SK-N-SH (cell line): ENCODE data around the gene SDHA. TPM values are rescaled to one million over a fixed set of nuclear protein-coding genes. Genes with fewer than 3 reads are reported as not detected.
A peak's percentile ranks its signal among the peaks of the same experiment; 100 is the strongest.
"Not testable (repeated sequence)": the region's sequence is repeated elsewhere in the genome, so short reads cannot be mapped to it uniquely, and the experiment has no call there.

ENCODE experiments used
- CTCF ChIA-PET: fragments of 300-600, 350-600 bp; formaldehyde crosslinking; extraction: SDS; loops from one replicate; lab custom pipeline; 2021; lab: Yijun Ruan, JAX
- POLR2A ChIA-PET: fragments of 350-600 bp; sonication (Branson Sonifier 250); formaldehyde crosslinking; extraction: SDS; loops from one replicate; lab custom pipeline; 2020; ENCODE audit warnings: antibody characterized with exemption, inconsistent platforms; lab: Yijun Ruan, JAX
- DNase-seq: peaks from one replicate; pipeline ENCODE4 v3.0.0; 2012
- H2AFZ ChIP-seq: fragments of 200-600 bp; sonication (generic); 2 replicates; pipeline ENCODE4 v1.8.1; 2016; ENCODE audit warnings: antibody characterized with exemption, mild to moderate bottlenecking, low read depth
- H3F3A ChIP-seq: fragments of 200-600 bp; sonication (generic); replicated peaks from 2 replicates; pipeline ENCODE3; 2016; ENCODE audit warnings: antibody characterized with exemption, mild to moderate bottlenecking; ENCODE audit not compliant: insufficient read depth
- H3K27ac ChIP-seq, 2 experiments: fragments of 200-500 bp in 1 of 2; fragments of 200-600 bp in 1 of 2; sonication (Bioruptor generic) in 1 of 2; sonication (generic), shearing (Covaris generic) in 1 of 2; 2 replicates each; pipeline versions ENCODE4 v1.5.1 to v1.6.1; 2014 to 2016; ENCODE audit warnings: low read depth in 2 of 2, inconsistent platforms in 1 of 2, low read length in 1 of 2, mild to moderate bottlenecking in 1 of 2, mixed read lengths in 1 of 2
- H3K27me3 ChIP-seq: fragments of 200-600 bp; sonication (generic), shearing (Covaris generic); 2 replicates; pipeline ENCODE4 v1.6.1; 2016; ENCODE audit warnings: mixed run types; ENCODE audit not compliant: insufficient read depth
- H3K36me3 ChIP-seq, 2 experiments: fragments of 200-500 bp in 1 of 2; fragments of 200-600 bp in 1 of 2; sonication (Bioruptor generic) in 1 of 2; sonication (generic) in 1 of 2; replicated peaks in 1 of 2; 2 replicates each; pipeline versions ENCODE3 to v1.5.1; 2014 to 2016; ENCODE audit warnings: low read length in 1 of 2, mild to moderate bottlenecking in 1 of 2; ENCODE audit not compliant: insufficient read depth in 2 of 2, control insufficient read depth in 1 of 2
- H3K4me1 ChIP-seq, 2 experiments: fragments of 200-500 bp in 1 of 2; fragments of 200-600 bp in 1 of 2; sonication (Bioruptor generic) in 1 of 2; sonication (generic), shearing (Covaris generic) in 1 of 2; 2 replicates each; pipeline versions ENCODE4 v1.5.1 to v1.6.1; 2014 to 2016; ENCODE audit warnings: low read depth in 1 of 2, low read length in 1 of 2, mixed run types in 1 of 2; ENCODE audit not compliant: insufficient read depth in 2 of 2, control insufficient read depth in 1 of 2
- H3K4me2 ChIP-seq: fragments of 200-600 bp; sonication (generic), shearing (Covaris generic); 2 replicates; pipeline ENCODE4 v1.6.1; 2017; ENCODE audit warnings: mixed run types
- H3K4me3 ChIP-seq, 2 experiments: fragments of 200-500 bp in 1 of 2; fragments of 200-600 bp in 1 of 2; sonication (Bioruptor generic) in 1 of 2; sonication (generic), shearing (Covaris generic) in 1 of 2; 2 replicates each; pipeline versions ENCODE4 v1.5.1 to v1.8.1; 2014 to 2016; ENCODE audit warnings: low read depth in 2 of 2, inconsistent platforms in 1 of 2, low read length in 1 of 2, mild to moderate bottlenecking in 1 of 2, mixed read lengths in 1 of 2, moderate library complexity in 1 of 2
- H3K79me2 ChIP-seq: fragments of 200-600 bp; sonication (generic); 2 replicates; pipeline ENCODE4 v1.8.1; 2017; ENCODE audit warnings: mild to moderate bottlenecking; ENCODE audit not compliant: insufficient read depth
- H3K9ac ChIP-seq: fragments of 200-600 bp; sonication (generic); 2 replicates; pipeline ENCODE4 v1.6.1; 2017; ENCODE audit warnings: mixed run types
- H3K9me2 ChIP-seq: fragments of 200-600 bp; sonication (generic); 2 replicates; pipeline ENCODE4 v1.6.1; 2017; ENCODE audit warnings: mixed run types
- H3K9me3 ChIP-seq: fragments of 200-600 bp; sonication (generic); 2 replicates; pipeline ENCODE4 v1.6.1; 2017; ENCODE audit warnings: mixed run types, mild to moderate bottlenecking, moderate library complexity
- H4K20me1 ChIP-seq: fragments of 200-600 bp; sonication (generic); 2 replicates; pipeline ENCODE4 v1.6.1; 2017; ENCODE audit warnings: mild to moderate bottlenecking, mixed run types; ENCODE audit not compliant: insufficient read depth
- EP300 ChIP-seq, 2 experiments: IDR thresholded peaks; 2 replicates each; pipeline versions ENCODE4 v1.4.0 to v1.6.1; 2012; ENCODE audit warnings: borderline replicate concordance in 1 of 2, low read depth in 1 of 2, low read length in 1 of 2
- EZH2phosphoT487 ChIP-seq: fragments of 200-600 bp; sonication (generic); IDR thresholded peaks from 2 replicates; pipeline ENCODE4 v1.6.1; 2017; ENCODE audit warnings: low read depth, mixed run types, mild to moderate bottlenecking, antibody characterized with exemption, moderate library complexity, borderline replicate concordance
- FOSL2 ChIP-seq: IDR thresholded peaks from 2 replicates; pipeline ENCODE4 v1.4.0; 2012; ENCODE audit warnings: low read depth, mild to moderate bottlenecking, moderate library complexity, borderline replicate concordance
- GABPA ChIP-seq: IDR thresholded peaks from 2 replicates; pipeline ENCODE4 v1.4.0; 2012; ENCODE audit warnings: low read depth, mild to moderate bottlenecking
- MXI1 ChIP-seq: IDR thresholded peaks from 2 replicates; pipeline ENCODE4 v1.6.1; 2012; ENCODE audit warnings: mild to moderate bottlenecking, low read depth, low read length, improper control_type of control experiment
- NFIC ChIP-seq: IDR thresholded peaks from 2 replicates; pipeline ENCODE4 v1.4.0; 2012; ENCODE audit warnings: borderline replicate concordance
- RAD21 ChIP-seq: IDR thresholded peaks from 2 replicates; pipeline ENCODE4 v1.6.1; 2012; ENCODE audit warnings: mild to moderate bottlenecking, low read length
- TAF1 ChIP-seq: IDR thresholded peaks from 2 replicates; pipeline ENCODE4 v1.6.1; 2012; ENCODE audit warnings: low read depth, mild to moderate bottlenecking, low read length, moderate library complexity, borderline replicate concordance
- WGBS: methylation state at CpG from one replicate; pipeline ENCODE4 v1.1.6; 2017; ENCODE audit warnings: low lambda C conversion rate; 5-methylcytosine and 5-hydroxymethylcytosine counted together
- polyA plus RNA-seq, 3 experiments: library from polyadenylated mRNA; depleted of rRNA; stranded (reverse); fragments of >200 nt; gene quantifications; 2 replicates each; pipeline ENCODE4 v1.2.3, GENCODE V29; 2012
- TF ChIP-seq, protein P1 (sequence below): fragments of 150-350 bp; IDR thresholded peaks from 2 replicates; pipeline ENCODE4 v1.6.1; 2016; ENCODE audit warnings: mild to moderate bottlenecking, low read depth, low read length

SDHA gene
- polyA plus RNA-seq, 1 of the 3 experiments (the other 2 are of a cell fraction) = 106 TPM

DNA sequence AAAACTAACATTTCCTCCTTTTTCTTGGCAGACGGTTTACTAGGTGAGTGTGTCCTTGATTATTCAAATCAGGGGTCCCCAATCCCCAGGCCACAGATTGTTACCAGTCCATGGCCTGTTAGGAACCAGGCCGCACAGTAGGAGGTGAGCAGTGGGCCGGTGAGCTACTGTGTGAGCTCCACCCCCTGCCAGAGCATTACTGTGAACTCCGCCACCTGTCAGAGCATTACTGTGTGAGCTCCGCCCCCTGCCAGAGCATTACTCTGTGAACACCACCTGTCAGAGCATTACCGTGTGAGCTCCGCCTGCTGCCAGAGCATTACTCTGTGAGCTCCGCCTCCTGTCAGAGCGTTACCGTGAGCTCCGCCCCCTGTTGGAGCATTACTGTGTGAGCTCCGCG, 39.0 kb downstream of the SDHA start:
- Histone ChIP-seq H3F3A (peaks cover 21% of the 10 kb centered on the region), H3K9me2 (no peaks in the 10 kb centered on the region), H3K4me2 (no peak overlapping the region), H3K4me3 (no peak overlapping the region), H2AFZ (no peak overlapping the region), H3K36me3 (peaks cover 15 to 29% of the 10 kb centered on the region in 2 experiments), H3K4me1 (peaks cover 3 to 8% of the 10 kb centered on the region in 2 experiments; a peak in 2 of 4 replicates), H3K79me2 (peaks cover 8% of the 10 kb centered on the region; the same call in 1 of the 2 replicates), H3K27me3 (no peaks in the 10 kb centered on the region), H3K27ac (no peak overlapping the region), H3K9me3 (no peaks in the 10 kb centered on the region), H3K9ac (no peak overlapping the region), H4K20me1 (no peaks in the 10 kb centered on the region)
- DNase-seq = no peak
- TF ChIP-seq RAD21 (no peak), GABPA (no peak), MXI1 (no peak), EZH2phosphoT487 (no peak), FOSL2 (no peak), EP300 (IDR thresholded peaks at IDR 0.05; ENCODE audit: borderline replicate concordance in 1 of 2, low read depth in 1 of 2, low read length in 1 of 2) (no peak)
- TF ChIP-seq, protein P1, sequence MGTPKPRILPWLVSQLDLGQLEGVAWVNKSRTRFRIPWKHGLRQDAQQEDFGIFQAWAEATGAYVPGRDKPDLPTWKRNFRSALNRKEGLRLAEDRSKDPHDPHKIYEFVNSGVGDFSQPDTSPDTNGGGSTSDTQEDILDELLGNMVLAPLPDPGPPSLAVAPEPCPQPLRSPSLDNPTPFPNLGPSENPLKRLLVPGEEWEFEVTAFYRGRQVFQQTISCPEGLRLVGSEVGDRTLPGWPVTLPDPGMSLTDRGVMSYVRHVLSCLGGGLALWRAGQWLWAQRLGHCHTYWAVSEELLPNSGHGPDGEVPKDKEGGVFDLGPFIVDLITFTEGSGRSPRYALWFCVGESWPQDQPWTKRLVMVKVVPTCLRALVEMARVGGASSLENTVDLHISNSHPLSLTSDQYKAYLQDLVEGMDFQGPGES = no peak
- CTCF ChIA-PET = no interaction called here
- POLR2A ChIA-PET = no interaction called here
- WGBS = 99% methylated on average over 11 of the region's 13 CpGs

DNA sequence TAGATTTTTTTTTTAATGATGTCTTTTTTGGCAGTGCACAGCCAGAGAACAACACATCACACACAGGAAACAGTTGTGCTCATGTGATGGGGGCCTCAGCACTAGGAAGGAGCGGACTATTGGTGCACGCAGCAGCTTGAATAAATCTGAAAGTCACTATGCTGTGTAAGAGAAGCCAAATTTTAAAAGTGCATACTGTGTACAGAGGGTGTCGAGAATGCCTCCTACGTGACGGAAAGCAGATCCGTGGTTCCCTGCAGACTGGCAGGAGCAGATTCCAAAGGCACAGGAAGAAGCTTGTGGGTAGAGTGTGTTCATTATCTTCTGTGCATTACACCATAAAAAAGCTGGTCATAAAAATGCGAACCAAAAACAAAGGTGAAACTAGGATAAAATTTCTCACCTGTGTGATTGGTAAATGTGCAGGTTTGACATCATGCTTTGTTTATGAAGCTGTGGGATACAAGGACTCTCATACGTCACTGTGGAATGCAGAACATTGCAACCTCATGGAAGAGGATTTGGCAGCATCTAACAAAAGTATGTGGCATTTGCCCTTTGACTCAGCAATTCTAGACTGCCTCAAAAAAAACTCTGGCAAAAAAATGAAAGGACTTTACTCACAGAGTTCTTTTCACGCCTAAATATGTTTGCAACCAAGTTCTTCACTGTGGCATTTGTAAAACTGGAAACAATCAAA, 45.3 kb downstream of the SDHA start:
- not testable (repeated sequence) for H3K9ac ChIP-seq
- TF ChIP-seq NFIC = peak; percentile 26; the same call in 1 of the 2 replicates
- TF ChIP-seq, all 33 proteins: peak for 1; not testable (repeated sequence) for 32
- CTCF ChIA-PET, H3K4me1 ChIP-seq, H2AFZ ChIP-seq, H3K9me2 ChIP-seq, H4K20me1 ChIP-seq, H3K9me3 ChIP-seq, H3K79me2 ChIP-seq, H3K4me3 ChIP-seq, DNase-seq, H3K27me3 ChIP-seq, POLR2A ChIA-PET: not testable (repeated sequence)
- H3F3A ChIP-seq = peaks cover 18% of the 10 kb centered on the region
- WGBS = 75% methylated on average over 9 of the region's 9 CpGs
- H3K4me2 ChIP-seq = peak overlapping the region; percentile 7; the same call in 1 of the 2 replicates
- H3K36me3 ChIP-seq = peaks cover 8 to 18% of the 10 kb centered on the region in 2 experiments
- peak overlapping the region; percentile 47; a peak in 3 of 4 replicates for H3K27ac ChIP-seq

DNA sequence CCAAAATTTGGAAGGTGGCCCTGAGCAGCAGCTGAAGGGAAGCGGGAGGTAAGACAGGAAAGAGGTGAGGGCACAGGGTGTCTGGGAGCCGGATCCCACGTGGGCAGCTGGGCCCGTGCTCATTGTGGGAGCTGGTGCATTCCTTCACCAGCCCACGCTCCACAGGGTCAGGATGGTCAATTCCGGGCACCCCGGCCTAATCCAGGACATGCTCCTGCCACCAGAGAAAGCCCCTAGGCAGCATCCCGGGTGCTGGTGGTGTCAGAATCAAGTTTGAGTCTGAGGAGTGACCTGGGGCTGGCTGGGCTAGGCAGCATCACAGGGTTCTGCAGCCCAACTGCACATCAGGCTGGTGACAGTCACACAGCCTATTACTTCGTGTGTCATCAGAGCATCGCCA, 46.2 kb downstream of the SDHA start:
- no peak for DNase-seq
- ChIA-PET POLR2A (no interaction called here), CTCF (no interaction called here)
- peaks cover 22% of the 10 kb centered on the region for H3F3A ChIP-seq
- H3K9ac ChIP-seq = no peak overlapping the region
- H3K27ac ChIP-seq = peak overlapping the region; percentile 14 to 47; a peak in 2 of 4 replicates
- H3K4me1 ChIP-seq = peaks cover 0 to 7% of the 10 kb centered on the region in 2 experiments; a peak in 1 of 4 replicates
- no peak overlapping the region for H2AFZ ChIP-seq
- H3K36me3 ChIP-seq = peaks cover 8 to 18% of the 10 kb centered on the region in 2 experiments
- TF ChIP-seq TAF1 = no peak
- H3K9me3 ChIP-seq = no peaks in the 10 kb centered on the region
- no peak overlapping the region for H3K4me2 ChIP-seq
- WGBS = 93% methylated on average over 8 of the region's 10 CpGs
- H4K20me1 ChIP-seq = no peaks in the 10 kb centered on the region
- H3K27me3 ChIP-seq = no peaks in the 10 kb centered on the region
- H3K79me2 ChIP-seq = no peaks in the 10 kb centered on the region
- H3K4me3 ChIP-seq = no peak overlapping the region
- no peaks in the 10 kb centered on the region for H3K9me2 ChIP-seq

DNA sequence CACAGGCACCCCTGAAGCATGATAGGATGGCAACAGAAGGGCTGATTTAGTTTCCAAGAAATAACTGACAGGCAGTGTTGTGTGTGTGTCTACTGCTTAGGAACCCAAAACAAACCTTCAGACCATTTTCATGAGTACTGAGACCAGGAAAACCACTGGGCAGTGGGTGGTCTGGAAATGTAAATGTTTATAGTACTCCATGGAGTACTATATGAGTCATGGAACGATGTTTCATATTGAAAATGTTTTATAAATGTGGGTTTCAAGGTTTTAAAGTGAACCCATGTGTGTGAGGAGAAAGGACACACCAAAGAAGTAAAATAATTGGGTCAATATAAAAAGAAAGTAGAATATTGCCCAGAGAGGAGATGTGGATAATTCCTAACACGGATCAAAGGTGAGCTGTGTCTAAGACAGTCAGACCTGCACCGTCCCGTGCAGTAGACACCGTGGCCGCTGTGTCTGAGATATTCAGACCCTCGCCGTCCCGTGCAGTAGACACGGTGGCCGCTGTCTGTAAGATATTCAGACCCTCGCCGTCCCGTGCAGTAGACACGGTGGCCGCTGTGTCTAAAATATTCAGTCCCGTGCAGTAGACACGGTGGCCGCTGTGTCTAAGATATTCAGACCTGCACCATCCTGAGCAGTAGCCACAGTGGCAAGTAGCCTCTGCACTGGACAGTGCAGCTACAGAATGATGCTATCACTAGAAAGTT, 48.3 kb downstream of the SDHA start:
- H3K27ac ChIP-seq, DNase-seq, H4K20me1 ChIP-seq, H3K79me2 ChIP-seq, H3K4me2 ChIP-seq, H3K27me3 ChIP-seq, CTCF ChIA-PET, H3K4me1 ChIP-seq, H3K9me2 ChIP-seq, H3K9me3 ChIP-seq, H2AFZ ChIP-seq, H3K4me3 ChIP-seq, POLR2A ChIA-PET, H3K9ac ChIP-seq: not testable (repeated sequence)
- WGBS = 87% methylated on average over 7 of the region's 19 CpGs
- Histone ChIP-seq H3K36me3 (peaks cover 8 to 18% of the 10 kb centered on the region in 2 experiments), H3F3A (peaks cover 28% of the 10 kb centered on the region)
